SIG-M5 treated with dmso at 0.1 percent for 504 hours (cell line): ENCODE data around the gene MBL2.

Experiments used
- DNase-seq: peaks from one replicate; lab custom pipeline; 2025; ENCODE audit not compliant: unreplicated experiment; lab: John Stamatoyannopoulos, UW

The MBL2 gene

DNA sequence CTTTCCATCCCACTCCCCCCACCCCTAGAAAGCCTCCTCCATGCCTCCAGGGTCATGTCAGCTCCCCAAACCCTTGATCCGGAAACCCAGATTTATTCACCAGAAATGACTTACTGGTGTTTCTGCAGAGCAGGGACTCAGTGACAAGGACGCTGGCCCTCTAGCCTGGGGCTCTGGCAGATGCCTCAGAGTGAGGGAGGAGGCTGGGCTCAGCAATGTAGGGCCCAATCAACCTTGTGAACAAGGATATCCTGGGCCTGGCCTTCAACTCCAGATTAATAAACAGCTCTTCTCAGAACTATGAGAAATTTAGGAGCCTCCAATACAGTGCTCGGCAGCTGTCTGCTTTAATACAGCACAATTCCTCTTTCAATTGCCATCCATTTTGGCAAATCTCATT lies at the start of gene MBL2:
Gene MBL2, minus strand, starts transcription at position 162 of the 400 bp plus-strand sequence. CDS start 1,149 bp downstream, outside the sequence.
- DNase-seq, result no peak

DNA sequence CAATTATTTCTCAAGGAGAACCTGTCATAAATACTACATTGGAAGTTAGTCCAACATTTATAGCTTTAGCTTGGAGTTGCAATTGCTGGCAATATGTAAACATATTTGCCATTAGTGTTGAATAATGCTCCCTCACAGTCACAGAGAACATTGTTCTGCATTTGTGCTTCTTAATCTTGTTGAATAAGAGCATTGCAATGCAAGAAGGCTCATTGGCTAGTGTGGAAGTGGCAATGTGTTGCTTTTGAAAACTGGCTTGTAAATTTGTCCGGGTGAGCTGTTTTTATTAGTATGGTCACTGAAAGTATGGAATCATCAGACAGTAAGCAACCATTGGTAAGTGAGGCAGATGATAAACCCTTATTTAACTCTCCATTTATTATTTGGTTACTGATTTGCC lies 47.7 kb upstream of the MBL2 start:
- DNase-seq, result no peak

DNA sequence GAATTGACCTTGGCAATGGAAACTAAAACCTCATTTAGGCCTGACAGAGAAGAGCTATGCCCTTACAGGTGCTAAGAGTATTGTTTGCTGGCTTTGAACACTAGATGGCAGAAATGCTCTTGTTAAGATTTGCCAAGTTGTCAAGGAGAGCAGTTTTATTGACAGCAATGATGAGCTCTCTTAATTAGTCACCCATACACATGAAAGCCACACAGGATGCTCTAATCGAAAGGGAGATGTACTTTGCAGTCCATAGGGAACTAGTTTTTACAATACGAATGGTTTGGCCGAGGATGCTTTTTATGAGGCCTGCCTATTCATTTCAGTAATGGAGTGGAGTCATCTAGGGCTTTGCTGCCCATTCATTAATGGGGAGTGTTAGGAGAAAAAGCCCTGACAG lies 45.4 kb upstream of the MBL2 start:
- DNase-seq, result peak; percentile 36

DNA sequence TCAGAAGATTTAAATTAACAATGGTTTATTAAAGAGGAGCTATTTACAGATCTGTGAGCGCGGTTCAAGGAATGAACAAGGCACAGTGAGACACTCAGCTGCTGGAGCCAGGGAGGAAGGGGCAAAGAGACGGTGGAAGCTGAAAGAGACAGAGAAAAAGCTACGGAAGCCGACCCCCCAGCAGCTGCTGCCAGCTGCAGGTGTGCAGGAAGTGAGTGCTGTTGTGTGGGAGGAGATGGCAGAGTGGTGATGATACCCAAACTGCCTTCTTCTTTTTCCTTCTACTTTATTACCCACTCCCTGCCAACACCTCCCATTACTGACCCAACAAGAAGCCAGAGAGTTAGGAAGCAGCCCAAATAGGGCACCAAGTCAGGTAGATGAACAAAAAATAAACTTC lies 41.9 kb upstream of the MBL2 start:
- DNase-seq, result no peak

DNA sequence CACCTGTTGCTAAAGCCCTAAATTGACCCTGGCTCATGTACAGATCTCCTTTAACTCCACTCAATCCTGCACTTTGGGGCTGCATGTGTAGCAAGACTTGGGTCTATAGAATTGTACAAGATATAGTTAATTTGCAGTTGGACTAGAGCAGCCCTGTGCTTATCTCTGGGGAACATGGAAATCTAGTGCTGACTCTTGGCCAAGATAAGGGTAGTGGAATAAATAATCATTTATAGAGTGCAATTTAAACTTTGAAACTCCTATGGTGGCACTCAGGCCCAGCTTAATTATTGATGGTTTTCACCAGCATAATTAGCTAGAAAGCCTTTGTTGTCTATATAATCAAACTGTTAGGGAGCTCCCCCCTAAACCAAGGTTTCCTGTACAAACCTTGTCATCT lies 39.2 kb upstream of the MBL2 start:
- no peak for DNase-seq

DNA sequence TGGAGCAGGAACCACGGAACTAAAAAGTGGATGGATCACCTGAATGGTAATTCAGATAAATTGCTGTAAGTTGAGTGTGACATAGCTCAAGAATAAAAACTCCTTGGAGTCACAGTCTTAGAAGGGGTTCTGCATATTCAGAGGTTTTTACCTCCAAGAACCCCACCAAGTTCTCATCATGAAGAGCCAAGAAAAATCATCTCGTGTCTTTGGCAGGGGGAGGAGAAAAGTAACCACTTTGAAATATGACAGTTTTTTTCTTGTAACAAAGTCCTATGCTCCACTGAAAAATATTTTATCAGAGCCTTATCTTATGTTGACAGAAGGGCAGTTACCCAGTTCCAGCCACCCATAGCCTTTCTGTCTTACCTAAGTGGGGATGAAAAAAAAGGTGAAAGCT lies 38.2 kb upstream of the MBL2 start:
- no peak for DNase-seq

DNA sequence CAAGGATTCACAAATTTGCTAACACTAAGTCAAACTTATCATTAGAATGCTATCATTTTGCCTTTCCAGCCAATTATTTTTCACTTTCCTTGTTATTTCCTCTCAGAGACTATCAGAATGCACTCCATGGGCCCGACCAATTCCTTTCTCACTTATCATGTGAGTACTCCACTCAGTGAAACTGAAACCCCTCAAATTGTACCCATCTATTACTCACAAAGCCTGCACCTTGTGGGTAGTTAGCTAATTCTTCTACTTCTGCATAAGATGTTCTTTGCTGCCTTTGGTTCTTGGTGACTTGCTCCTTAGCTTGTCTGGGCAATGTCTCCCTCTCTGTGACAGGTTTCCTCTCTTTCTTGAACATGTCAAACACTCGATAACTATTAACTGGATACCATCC lies 35.2 kb upstream of the MBL2 start:
- no peak for DNase-seq

DNA sequence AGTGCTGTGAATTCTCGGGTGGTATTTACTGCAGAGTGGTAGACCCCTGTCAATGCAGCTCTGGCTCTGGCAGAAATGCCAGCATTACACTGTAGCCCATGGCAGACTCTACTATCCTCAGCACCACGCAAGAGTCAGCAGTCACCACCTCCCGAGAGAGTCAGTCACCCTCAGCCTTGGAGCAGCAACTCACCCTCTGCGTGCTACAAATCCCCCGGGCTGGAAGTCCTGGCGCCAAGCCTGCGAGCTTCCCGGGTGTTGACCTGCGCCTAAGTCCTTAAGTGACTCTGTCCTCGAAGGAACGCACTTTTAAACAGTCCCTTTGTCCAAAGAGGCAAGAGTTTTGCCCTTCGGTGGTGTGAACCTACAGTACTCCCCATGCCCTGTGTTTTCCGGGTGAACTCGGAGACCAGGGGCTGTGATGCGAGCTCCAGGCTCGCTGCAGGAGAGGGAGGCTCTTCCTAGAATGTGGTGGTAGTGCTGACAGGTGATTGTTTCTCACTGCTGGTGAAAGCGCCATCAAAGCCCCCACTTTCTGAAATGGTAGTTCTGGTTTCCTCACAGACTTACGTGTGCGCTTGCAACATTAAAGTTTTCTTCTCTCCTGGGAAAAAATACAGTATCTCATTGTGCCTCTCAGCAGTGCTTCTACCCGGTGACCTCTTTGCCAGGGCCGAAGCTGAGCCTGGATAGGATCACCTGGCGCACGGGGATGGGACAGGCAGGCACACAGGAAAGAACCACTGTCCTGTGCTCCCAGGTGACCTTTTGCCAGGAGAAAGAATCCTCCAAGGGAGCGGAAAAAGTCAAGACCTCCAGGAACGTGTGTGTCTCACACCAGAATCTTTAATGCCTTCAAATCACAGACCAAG lies 33.1 kb upstream of the MBL2 start:
- DNase-seq, result no peak

DNA sequence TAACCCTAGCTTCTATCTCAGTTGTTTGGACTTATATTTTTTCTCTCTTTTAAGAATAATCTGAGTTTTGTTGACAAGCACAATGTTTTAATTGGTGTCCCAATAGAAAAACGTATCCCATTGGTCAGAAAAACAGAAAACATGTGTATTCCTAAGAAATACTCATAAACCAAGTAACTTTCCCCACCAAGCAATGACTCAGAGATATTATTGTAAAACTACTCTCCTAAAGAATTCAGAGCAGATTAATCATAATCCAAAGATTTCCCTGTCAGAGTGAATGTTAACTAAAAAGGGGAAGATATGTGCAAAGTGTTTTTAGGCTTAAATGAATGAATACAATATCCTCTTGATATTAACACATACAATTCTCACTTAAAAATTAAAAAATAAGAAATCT lies 29.4 kb upstream of the MBL2 start:
- DNase-seq, result no peak

DNA sequence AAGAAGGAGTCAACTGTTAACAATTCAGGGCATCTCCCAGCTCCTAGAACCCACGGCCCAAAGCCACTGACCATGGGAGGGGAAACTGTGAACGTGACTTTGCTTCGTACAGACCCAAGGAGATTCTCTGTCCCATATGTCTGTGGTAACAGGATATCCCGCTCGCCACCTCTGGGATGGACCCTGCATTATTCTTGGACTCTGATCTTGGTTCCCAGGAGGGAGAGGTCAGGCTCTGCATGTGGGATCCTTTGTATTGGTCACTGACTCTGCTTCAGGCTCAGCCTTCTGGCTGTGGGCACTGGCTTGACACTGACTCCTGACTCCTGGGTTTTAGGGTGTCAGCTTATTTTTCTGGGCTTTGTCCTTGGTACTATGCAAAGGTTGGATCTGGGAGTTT lies 13.5 kb upstream of the MBL2 start:
- no peak for DNase-seq

DNA sequence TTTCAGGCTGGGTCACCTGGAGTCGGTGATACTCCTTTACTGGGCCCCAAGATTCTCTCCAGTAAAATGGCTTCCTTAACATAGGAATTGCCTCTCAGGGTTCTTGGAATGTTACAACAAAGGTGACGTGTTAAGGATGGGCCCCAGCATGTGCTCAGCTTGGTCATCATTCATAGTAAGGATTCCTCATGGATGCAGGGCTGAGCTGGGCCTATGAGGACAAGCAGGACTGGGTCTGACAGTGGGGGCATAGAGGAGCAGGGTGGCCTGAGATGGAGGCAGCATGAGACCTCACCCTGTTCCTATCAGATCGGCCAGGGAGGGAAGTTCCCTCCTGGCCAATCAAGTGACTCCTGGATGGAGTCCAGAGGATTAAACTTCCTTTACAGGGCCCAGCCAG lies 12.8 kb upstream of the MBL2 start:
- no peak for DNase-seq

DNA sequence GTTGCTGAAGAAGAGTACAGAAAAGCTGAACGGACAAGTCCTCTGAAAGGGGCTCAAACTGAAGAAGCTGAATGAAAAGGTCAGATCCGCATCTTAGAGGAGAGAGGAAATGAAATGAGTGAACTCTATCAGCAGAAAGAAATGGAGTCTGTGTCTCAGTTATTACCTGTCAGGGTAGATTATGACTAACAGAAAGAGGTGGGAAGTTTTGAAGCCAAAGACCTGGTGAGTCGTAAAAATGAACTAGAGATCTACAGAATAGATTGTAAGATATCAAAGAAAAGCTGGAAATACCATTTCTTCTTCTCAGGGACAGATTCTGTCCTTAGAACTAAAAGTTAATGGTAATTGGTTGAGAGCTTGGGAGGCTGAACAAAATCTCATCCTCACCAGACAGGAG lies 11.1 kb upstream of the MBL2 start:
- no peak for DNase-seq

DNA sequence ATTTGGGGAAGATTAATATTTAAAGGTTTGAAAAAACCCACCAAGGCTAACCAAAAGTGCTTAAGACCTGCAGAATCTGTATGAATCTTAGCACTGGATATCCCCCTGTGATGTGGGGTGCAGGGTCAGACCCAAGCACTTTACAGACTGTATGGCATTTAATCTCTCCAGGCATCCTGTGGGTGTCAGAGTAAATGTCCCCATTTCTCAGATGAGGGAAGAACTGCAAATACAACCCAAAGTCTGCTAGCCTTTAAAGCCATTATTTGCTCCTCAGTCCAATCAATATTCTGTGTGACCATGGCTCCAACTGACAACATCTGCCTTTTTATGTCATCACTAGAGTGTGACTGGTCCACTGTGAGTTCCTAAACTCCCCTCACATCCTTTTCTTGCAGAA lies 10.0 kb upstream of the MBL2 start:
- no peak for DNase-seq

DNA sequence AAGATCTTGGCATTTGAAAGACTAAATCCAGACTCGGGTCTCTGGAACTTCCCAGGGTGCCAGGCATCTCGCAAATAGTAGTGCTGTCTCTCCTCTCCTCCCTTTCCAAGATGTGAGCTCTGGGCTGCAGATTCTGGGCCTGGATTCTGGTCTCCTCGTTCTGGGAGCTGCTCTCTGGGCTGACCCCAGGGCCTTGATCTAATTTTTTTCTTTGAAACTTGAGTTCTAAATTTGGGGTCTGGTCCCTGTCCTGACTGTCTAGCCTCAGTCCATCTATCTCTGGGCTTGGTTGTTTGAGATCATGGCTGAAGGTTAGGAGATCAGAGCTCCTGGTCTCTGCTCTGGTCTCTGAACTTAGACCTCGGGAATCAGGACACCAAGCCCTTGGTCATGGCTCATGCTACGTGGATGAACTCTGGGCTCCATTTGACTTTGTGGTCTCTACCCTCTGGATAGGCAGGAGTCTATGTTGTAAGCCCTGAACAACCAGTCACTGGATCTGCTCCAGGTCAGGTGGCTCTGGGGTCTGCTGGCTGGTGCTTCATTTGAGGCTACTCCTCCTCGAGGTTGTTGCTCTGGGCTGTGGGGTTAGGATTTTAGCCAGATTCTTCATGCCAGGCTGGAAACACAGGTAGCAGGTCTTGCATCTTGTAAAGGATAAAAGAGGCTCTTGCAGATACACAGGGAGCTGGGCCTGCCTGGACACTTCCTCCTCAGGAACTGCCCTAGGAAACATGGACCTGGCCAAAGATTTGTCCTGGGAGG lies 8.0 kb upstream of the MBL2 start:
- no peak for DNase-seq

DNA sequence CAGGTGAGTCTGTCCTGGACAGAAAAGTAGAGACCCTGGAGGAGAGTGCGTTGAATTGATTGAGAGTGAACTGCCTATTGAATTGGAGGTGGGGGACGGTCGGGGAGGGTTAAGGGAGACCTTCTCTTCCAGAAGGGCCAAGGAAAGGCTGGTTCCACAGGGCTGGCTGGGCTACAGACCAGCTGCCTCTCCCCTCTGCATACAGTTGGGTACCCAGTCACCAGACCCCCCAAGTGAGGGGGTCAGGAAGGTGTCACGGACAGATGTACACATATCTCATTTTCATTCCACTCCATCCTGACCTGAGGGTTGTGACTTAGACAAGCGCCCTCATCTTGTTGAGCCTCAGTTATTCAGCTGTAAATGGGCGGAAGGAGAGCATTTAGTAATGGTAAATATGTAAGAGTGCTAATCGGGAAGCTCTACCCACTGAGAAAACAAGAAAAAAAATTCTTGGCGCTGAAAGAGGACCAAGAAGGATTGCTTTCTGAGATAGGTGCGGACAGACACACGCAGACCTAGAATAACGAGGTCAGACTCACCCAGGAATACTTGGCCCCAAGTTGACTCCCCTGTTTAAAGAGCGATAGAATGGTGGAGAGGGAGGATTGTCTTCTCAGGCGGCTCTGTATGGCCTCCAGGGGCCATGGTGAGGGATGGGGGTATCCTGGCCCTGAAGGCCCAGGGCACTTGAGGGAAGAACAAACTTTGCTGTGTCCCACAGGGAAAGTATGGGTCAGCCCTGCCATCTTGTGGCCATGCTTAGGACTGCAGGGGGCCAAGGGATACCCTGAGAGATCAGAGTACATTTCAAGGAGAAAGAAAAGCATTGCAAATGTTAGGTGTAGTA lies 7.2 kb upstream of the MBL2 start:
- DNase-seq, result peak; percentile 1

DNA sequence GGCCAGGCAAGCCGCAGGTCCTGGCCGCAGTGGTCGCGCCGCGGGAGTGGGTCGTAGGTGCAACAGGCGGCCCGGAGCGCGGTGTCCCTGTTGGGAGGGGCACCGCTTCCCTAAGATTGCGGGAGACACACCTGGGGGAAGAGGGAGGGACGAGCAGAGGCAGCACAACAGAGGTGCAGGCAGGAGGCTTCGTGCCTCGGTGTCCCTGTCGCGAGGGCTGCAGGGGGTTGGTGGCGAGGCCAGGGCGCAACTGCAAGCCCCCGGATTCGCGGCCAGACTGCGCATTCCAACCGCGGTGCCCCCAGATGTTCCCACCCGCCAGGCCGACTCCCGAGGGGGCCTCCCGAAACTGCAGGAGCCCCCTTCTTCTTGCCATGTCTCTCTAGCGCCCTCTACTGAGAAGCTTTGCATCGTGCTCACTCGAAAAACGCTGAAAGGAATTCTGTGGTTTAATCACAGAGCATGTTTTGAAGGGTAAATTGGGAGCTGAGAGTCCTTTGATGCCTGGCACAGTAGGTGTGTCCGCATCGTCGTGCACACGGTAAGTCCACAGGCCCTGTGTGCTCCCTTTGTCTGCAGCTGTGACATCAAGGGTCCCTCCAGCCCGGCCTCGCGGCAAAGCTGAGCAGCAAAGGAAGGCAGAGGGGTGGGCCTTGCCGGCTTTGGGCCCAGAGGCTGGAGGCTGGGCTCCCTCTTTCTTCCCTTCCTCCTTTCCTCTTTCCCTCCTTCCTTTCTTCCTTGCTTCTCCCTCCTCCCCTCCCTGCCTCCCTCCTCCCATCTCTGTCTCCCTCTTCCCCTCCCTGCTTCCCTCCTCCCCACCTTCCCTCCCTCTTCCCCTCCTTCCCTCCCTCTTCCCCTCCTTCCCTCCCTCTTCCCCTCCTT lies 6.2 kb upstream of the MBL2 start:
- DNase-seq, result no peak

DNA sequence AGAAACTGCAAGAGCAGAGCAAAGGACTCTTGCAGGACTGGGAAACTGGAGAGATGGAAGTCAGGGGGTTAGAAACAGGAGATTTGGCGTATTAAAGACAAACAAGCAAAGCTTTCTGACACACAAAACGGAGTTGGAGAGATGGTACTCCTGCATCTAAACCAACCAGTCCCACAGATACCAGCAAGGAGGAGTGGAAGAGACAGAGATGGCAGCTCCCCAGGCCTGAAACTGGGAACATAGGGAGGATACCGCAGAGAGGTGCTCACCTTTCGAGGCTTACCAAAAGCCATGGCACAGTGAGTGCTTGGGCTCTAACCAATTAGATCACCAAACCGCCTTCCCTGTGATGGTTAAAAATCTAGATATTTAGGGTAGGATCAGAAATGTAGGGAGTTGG lies 4.8 kb upstream of the MBL2 start:
- no peak for DNase-seq

DNA sequence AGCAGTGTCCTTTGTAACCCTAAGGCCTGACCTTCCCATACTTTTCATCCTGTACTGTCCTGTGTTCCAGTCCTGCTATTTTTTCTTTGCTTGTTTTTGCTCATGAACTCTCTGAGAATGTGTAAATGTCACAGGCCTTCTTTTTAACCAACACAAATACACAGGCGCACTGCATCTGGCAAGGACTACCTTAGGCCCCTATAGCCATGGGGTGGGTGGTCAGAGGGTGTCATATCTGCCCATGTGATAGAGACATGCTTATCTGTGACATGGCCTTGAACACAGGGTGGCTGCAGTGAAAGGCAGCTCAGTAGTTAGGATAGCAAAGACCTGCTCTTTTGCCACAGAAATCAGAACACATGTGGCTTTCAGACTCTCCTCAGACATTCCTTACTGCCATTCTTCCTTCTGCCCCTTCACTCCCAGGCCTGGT lies 3.9 kb upstream of the MBL2 start:
- DNase-seq, result no peak

DNA sequence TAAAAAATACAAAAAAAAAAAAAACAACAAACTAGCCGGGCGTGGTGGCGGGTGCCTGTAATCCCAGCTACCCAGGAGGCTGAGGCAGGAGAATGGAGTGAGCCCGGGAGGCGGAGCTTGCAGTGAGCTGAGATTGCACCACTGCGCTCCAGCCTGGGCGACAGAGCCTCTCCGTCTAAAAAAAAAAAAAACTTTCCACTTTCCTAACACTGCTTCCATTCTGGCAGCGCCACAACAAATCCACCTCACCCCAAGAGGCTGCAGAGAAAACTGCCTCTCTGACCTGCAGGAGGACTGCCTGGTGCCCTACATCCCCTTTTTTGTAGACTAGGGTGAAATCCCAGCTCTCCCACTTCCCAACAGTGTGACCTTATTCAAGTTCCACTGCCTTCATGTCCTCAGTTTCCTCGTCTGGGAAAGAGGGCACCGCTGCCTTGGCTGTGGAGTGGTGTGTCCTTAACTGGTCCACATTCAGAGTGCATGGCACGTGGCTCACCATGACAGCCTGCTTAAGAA lies 2.6 kb upstream of the MBL2 start:
- no peak for DNase-seq

DNA sequence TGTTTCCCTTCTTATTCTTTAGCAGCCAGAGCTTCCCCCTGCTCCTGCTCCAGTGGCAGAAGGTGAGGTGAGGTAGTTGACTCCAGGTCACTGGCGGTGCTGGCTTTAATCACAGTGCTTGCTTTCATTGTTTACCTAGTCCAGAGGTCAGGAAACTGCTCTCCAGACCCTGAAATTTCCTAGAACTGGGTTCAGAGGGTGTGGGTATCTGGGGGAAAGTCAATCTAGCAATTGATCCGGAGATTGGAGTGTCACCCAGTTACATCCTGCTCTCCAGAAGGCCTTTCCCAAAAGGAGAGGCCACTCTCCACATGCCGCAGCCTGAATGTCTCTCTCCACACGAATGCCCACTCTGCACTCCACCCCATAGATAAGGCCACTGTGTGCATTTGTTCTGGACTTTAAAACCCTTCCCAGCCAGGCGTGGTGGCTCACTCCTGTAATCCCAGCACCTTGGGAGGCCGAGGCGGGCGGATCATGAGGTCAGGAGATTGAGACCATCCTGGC lies 2.1 kb upstream of the MBL2 start:
- no peak for DNase-seq
